ENCODE data around the gene HOXB2. TPM values are rescaled to one million over a fixed set of nuclear protein-coding genes. Genes with fewer than 3 reads are reported as not detected.

HOXB2 gene
- total and polyA plus RNA-seq, 9 of the 15 experiments (the other 6 are each of a cell fraction or from before 2014, with no cell fraction given) = 2.1 to 97.7 (median 21.2) TPM

DNA sequence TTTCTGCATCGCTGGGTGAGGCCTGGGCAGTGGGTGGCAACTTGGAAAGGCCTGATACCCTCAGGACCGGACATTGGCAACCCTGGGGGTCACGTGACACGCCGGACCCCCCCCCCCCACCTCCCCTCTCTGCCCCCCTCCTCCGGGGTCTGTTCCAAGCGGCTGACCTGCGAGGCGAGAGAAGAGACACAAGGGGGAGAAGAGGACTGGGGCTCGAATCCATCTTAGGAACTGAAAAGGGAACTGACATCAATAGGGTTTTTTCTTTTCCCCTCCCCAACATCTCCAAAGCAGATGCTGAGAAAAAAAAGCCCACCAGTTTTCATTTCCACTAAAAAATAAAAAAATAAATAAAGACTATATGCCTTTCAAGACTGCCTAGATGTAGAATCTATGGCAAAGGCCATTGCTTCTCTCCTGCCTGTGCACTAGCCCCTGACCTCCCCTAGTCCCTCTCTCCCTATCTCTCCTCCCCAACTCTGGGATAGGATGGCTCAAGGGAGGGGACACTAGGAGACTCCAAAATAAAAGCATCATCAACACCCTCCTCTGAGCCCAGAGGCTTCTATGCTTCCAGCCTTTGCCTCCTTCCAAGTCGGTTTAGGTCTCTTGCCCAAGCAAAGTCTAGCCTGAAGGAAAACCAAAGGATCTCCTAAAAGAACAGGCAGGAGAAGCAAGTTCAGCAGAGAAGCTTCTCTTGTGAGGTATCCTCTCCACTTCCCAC is 7.7 kb upstream of the HOXB2 start:
- CTCF ChIA-PET (ENCODE audit: low intra/inter-chr PET ratio) = no interaction called here
- Histone ChIP-seq H3K9me1 (ENCODE audit: control insufficient read depth, insufficient read depth, low read length) (no peaks in the 10 kb centered on the region), H3K4me2 (ENCODE audit: insufficient read depth, low read length) (peak overlapping the region; percentile 18; the same call in 1 of the 2 replicates), H3K36me3 (ENCODE audit: control insufficient read depth, insufficient read depth, low read length) (peaks cover 65% of the 10 kb centered on the region; the same call in 2 of the 3 replicates), H2AFZ (ENCODE audit: low read depth, low read length) (no peak overlapping the region), H3K27me3 (ENCODE audit: control insufficient read depth in 2 of 2, insufficient read depth in 2 of 2, low read length in 2 of 2) (no peaks in the 10 kb centered on the region), H3K27ac (ENCODE audit: extremely low read depth, low read depth, low read length) (peak overlapping the region; percentile 1; the same call in 1 of the 3 replicates), H3K4me1 (replicated peaks in 1 of 2; ENCODE audit: control insufficient read depth in 2 of 2, insufficient read depth in 2 of 2, low read length in 2 of 2) (peaks cover 51 to 58% of the 10 kb centered on the region in 2 experiments), H4K20me1 (replicated peaks; ENCODE audit: control insufficient read depth, insufficient read depth, low read length) (no peaks in the 10 kb centered on the region), H3K9me3 (replicated peaks; ENCODE audit: control insufficient read depth, insufficient read depth, low read depth, low read length) (no peaks in the 10 kb centered on the region), H3K4me3 (no peak overlapping the region), H3K9ac (ENCODE audit: insufficient read depth in 1 of 2, low read depth in 2 of 2, low read length in 2 of 2) (peak overlapping the region in 1 of 2 experiments; percentile 5; a peak in 1 of 4 replicates), H3K79me2 (ENCODE audit: control insufficient read depth, insufficient read depth, low read length) (peaks cover 68% of the 10 kb centered on the region)
- BruUV-seq (replicated peaks) = no TSS peak
- WGBS (ENCODE audit: insufficient coverage, low coverage, missing lambda C conversion rate) = 54% methylated on average over 2 of the region's 11 CpGs
- in situ Hi-C loops (cut with MboI) = no loop called here
- FAIRE-seq (no peak), DNase-seq (ENCODE audit: extremely low read depth in 1 of 4, low spot score in 3 of 4) (no peak), ATAC-seq (no peak)
- POLR2A ChIA-PET = interaction anchor here (0.5 to 0.9 kb wide), 2 partner anchors 18 to 35 kb away, joined by 3 read pairs; no protein-coding TSS in a partner anchor
- intact Hi-C loops (cut with micrococcal nuclease) = no loop called here
- TF ChIP-seq TCF3 (CRISPR knock-in tag; IDR thresholded peaks at IDR 0.05) = no peak
- TF ChIP-seq SIN3A (IDR thresholded peaks at IDR 0.05; ENCODE audit: borderline replicate concordance in 2 of 2, control insufficient read depth in 1 of 2, low read depth in 2 of 2, low read length in 2 of 2) = no peak
- TF ChIP-seq MEF2D (tag; conservative IDR thresholded peaks at IDR 0.05; ENCODE audit: low read depth) = no peak
- TF ChIP-seq, protein P1, sequence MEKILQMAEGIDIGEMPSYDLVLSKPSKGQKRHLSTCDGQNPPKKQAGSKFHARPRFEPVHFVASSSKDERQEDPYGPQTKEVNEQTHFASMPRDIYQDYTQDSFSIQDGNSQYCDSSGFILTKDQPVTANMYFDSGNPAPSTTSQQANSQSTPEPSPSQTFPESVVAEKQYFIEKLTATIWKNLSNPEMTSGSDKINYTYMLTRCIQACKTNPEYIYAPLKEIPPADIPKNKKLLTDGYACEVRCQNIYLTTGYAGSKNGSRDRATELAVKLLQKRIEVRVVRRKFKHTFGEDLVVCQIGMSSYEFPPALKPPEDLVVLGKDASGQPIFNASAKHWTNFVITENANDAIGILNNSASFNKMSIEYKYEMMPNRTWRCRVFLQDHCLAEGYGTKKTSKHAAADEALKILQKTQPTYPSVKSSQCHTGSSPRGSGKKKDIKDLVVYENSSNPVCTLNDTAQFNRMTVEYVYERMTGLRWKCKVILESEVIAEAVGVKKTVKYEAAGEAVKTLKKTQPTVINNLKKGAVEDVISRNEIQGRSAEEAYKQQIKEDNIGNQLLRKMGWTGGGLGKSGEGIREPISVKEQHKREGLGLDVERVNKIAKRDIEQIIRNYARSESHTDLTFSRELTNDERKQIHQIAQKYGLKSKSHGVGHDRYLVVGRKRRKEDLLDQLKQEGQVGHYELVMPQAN (IDR thresholded peaks at IDR 0.05; ENCODE audit: borderline replicate concordance) = no peak
- TF ChIP-seq, protein P2, sequence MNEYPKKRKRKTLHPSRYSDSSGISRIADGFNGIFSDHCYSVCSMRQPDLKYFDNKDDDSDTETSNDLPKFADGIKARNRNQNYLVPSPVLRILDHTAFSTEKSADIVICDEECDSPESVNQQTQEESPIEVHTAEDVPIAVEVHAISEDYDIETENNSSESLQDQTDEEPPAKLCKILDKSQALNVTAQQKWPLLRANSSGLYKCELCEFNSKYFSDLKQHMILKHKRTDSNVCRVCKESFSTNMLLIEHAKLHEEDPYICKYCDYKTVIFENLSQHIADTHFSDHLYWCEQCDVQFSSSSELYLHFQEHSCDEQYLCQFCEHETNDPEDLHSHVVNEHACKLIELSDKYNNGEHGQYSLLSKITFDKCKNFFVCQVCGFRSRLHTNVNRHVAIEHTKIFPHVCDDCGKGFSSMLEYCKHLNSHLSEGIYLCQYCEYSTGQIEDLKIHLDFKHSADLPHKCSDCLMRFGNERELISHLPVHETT (CRISPR knock-in tag; conservative IDR thresholded peaks at IDR 0.05 in 1 of 2, IDR thresholded peaks at IDR 0.05 in 1 of 2) = no peak
- TF ChIP-seq MYNN (IDR thresholded peaks at IDR 0.05) = peak; percentile 67
- no peak for TF ChIP-seq MYNN (CRISPR knock-in tag; IDR thresholded peaks at IDR 0.05)
- TF ChIP-seq, protein P3, sequence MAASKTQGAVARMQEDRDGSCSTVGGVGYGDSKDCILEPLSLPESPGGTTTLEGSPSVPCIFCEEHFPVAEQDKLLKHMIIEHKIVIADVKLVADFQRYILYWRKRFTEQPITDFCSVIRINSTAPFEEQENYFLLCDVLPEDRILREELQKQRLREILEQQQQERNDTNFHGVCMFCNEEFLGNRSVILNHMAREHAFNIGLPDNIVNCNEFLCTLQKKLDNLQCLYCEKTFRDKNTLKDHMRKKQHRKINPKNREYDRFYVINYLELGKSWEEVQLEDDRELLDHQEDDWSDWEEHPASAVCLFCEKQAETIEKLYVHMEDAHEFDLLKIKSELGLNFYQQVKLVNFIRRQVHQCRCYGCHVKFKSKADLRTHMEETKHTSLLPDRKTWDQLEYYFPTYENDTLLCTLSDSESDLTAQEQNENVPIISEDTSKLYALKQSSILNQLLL (CRISPR knock-in tag; IDR thresholded peaks at IDR 0.05; ENCODE audit: borderline replicate concordance) = no peak
- no peak for TF ChIP-seq HNRNPH1 (optimal IDR thresholded peaks at IDR 0.05; ENCODE audit: low read depth, low read length)
- 0 out of 2 replicates have a peak, but pooled peaks have one; percentile 9 for TF ChIP-seq RBFOX2 (IDR thresholded peaks at IDR 0.05; ENCODE audit: low read depth, low read length)
- TF ChIP-seq ZNF830 (CRISPR knock-in tag; IDR thresholded peaks at IDR 0.05) = no peak
- no peak for TF ChIP-seq PHF21A (IDR thresholded peaks at IDR 0.05; ENCODE audit: borderline replicate concordance, low read depth)
- TF ChIP-seq, protein P4, sequence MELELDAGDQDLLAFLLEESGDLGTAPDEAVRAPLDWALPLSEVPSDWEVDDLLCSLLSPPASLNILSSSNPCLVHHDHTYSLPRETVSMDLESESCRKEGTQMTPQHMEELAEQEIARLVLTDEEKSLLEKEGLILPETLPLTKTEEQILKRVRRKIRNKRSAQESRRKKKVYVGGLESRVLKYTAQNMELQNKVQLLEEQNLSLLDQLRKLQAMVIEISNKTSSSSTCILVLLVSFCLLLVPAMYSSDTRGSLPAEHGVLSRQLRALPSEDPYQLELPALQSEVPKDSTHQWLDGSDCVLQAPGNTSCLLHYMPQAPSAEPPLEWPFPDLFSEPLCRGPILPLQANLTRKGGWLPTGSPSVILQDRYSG (tag; conservative IDR thresholded peaks at IDR 0.05; ENCODE audit: low read depth) = no peak
- TF ChIP-seq CBFB (CRISPR knock-in tag; IDR thresholded peaks at IDR 0.05) = no peak
- TF ChIP-seq NR2F6 (CRISPR knock-in tag; IDR thresholded peaks at IDR 0.05) = no peak
- no peak for TF ChIP-seq SMARCA5 (IDR thresholded peaks at IDR 0.05)
